Lower leg skin (tissue), 3 donors: Measurements from ENCODE around the gene FBXW4.

Source experiments
- CTCF ChIP-seq, 3 donors: fragments of 450-650 bp; IDR thresholded peaks; one replicate each; pipeline ENCODE4 v1.5.1; 2016; ENCODE audit warnings: antibody characterized with exemption in 3 of 3, mild to moderate bottlenecking in 3 of 3, moderate library complexity in 2 of 3
- POLR2A ChIP-seq, 2 donors: fragments of 450-650 bp; IDR thresholded peaks; one replicate each; pipeline ENCODE4 v1.6.1; 2016 to 2017; ENCODE audit warnings: antibody characterized with exemption in 2 of 2, mild to moderate bottlenecking in 1 of 2, moderate library complexity in 1 of 2

GRCh38 chr10:101694674-101695403 lies at the start of gene FBXW4:
- TF ChIP-seq POLR2A (IDR thresholded peaks at IDR 0.05) (no peak), CTCF (IDR thresholded peaks at IDR 0.05) (no peak)
